Stimulated activated CD8-positive, alpha-beta memory T cell treated with anti-CD3 and anti-CD28 coated beads, Interleukin-7, amount 100 ng/mL, for 4 hours (primary cell): Measurements from ENCODE around the gene SPRR1B.
"Not testable (repeated sequence)": the region's sequence is repeated elsewhere in the genome, so short reads cannot be mapped to it uniquely, and the experiment has no call there.

Experiments
- DNase-seq, 2 donors: peaks; one replicate each; pipeline ENCODE4 v3.0.0-alpha.2; 2020; ENCODE audit warnings: low read depth in 2 of 2

The SPRR1B gene, protein sequence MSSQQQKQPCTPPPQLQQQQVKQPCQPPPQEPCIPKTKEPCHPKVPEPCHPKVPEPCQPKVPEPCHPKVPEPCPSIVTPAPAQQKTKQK

DNA sequence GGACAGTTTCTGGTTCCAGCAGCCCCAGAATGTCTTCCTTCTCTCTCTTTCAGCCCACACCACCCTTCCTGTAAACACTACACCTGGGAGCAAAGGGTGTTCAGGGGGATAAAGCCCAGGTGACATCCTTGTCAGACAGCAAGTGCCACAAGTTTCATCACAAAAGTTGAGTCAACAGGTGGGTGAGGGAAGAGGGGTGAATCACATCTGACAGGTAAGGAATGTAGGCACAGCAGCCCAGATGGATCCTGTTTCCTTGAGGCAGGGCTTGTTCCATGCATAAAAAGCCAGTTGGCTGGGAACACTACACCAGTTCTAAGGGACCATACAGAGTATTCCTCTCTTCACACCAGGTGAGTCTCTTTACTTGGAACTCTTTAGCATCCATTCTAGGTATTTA, at the start of gene SPRR1B:
Gene SPRR1B (plus strand): TSS at position 309 of the 400 bp plus-strand sequence. CDS start 1,143 bp downstream, outside the sequence.
- DNase-seq: no peak

DNA sequence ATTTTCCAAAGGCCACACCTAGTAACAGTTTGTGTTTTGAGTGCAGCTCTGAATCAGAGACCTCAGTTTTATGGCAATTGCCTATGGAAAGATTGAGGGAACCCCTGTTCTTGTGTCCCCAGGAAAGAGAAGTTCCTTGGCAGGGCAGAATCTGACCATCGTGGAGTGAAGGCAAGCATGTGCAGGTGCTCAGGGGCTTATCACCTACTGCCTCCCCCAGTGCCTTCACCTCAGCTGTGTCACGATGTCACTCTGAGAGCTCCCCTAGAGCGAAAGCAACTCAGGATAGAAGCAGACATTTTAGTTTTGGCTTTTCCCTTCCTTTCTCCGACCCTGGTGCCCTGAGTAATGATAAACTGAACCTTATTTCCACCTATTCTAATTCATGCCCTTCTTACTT, 48.9 kb upstream of the SPRR1B start:
- DNase-seq: no peak

DNA sequence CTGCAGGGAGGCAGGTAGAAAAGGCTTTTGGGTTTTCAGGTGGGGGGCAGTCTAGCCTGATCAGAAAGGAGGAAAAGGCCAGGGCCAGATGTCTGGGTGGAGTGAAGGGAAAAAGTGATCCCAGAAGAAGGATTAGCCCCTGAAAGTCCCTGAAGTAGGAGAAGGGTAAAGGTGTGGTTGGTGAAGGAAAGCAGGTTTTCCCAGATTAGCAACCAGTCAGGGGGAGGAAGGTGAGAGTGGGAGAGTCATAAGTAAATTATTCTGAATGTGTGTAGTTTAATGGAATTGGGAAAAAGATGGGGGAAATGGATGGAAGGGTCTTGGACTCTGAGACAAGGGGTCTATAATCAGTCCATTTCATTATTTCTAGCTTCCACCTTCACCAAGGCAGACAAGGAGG, 47.8 kb upstream of the SPRR1B start:
- DNase-seq: no peak

DNA sequence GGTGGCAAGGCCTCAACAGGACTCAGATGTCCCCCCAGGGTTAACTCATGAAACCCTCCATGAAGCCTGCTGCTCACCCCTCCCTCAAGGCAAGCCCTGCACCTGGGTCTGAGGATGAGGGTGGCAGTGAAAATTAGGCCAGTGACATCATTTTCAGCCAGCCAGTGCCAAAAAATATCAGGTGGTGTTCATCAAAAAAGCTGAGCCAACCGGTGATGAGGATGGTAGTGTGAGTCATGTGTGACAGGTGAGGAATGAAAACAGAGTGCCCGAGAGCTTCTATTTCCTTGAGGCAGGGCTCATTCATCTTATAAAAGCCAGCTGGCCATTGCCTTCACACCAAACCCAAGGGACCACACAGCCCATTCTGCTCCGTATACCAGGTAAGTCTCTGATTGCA, 47.3 kb upstream of the SPRR1B start, which contains the start of gene SPRR1A:
Gene SPRR1A (plus strand): TSS at position 339 of the 400 bp plus-strand sequence. CDS start 1,150 bp downstream, outside the sequence.
- no peak for DNase-seq

DNA sequence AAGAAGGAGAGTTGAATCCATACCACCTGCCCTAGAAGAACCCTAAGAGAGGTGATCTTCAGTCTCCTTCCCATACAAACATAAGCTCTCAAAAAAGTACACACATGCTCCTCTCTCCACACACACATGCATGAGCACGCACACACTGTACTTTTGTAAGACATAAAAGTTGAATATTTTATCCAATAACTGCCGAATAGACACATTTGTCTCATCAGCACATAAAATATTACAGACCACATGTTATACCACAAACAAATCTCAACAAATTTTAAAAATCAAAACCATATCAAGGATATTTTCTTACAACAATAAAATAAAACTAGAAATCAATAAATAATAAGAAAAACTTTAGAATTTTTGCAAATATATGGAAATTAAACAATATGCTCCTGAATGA, 44.4 kb upstream of the SPRR1B start:
- DNase-seq: no peak

DNA sequence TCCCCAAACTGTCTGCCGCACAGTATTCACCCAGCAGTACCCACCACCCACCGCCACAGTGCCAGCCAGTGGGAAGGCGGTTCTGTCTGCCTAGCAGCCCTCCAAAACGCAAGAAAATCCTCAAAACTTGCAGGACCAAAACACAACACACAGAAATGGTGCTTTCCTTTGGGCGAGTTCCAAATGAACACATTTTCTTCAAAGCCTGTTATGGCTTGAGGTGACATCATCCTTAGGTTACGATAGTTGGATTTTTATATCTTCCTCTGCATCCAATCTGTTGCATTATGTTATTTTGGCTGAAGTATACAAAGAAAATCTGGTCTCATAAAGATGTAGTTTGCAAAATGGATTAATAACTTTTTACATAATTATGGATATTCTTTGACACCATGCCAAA, 37.8 kb upstream of the SPRR1B start:
- no peak for DNase-seq

DNA sequence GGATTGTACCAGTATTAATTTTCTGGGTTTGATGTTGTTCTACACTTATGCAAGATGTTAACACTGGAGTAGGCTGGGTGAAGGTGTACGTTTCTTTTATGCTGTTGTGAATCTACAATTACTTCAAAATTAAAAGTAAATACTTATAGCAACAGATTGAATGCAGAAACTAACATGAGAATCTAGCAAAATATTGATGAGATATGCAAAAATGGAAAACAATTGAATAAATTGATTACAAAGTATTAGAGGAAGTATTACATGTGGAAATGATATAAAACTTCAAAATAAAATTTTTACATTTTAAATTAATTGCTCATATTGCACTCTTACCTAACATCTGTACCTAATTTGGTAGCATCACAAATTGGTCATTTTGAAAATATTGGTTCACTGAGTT, 35.2 kb upstream of the SPRR1B start:
- no peak for DNase-seq

DNA sequence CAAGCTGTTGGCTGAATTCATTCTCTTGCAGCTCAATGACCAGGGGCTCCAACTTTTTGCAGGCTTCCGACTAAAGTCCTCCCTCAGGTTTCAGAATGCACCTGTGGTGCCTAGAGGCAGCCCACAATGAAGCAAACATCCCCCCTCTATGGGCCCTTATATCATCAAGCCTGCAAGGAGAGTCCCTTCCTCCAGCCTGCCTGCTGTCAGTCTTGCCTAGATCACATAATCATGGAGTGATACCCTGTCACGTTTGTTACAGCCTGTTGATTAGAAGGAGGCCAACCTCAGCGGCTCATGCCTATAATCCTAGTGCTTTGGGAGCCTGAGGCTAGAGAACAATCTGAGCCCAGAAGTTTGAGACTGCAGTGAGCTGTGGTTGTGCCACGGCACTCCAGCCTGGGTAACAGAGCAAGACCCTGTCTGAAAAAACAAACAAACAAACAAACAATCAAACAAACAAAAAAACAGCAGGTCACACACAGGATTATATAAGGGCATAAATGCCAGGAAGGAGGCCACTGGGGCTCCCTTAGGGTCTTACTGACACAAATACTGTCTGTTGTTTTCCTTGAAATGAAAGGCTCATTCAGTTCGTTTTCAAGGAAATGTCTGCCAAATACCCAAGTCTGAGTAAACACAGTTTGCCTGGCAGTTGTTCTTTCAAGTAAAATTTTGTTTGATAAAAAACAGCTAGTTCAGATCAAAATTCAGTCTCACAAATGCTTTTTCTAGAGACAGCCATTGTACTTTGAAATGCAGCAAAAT, 34.2 kb upstream of the SPRR1B start:
- no peak for DNase-seq

DNA sequence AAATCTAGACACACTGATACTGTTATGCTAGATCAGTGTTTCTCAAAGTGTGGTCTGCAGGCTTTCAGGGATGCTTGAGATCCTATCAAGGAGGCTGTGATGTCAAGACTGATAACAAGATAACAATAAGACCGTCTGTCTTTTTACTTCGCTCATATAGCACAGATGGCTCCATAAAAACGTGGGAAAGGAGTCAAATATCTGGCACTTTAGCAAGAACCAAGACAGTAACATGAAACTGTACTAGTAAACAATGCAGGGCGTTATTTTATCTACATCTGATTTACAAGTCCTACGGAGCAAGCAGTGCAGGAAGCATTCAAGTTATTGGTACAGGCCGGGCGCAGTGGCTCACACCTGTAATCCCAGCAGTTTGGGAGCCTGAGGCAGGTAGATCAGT, 33.1 kb upstream of the SPRR1B start:
- DNase-seq: no peak

DNA sequence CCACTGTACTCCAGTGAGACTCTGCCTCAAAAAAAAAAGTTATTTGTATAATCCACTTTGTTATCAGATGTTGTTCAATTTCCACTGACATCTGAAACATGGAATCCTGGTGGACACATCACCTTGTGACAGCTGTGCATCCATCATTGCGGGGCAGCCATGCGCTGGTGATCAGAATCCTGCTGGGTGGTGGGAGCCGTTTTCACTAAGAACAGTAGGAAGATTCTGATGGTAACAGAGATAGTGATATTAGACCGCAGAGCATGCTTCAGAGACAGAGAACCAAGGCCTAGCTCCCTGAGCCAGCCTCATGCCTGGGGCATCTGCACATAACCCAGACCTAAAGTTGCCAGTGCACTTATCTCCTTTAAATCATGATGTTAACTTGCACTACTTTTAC, 32.5 kb upstream of the SPRR1B start:
- DNase-seq: no peak

DNA sequence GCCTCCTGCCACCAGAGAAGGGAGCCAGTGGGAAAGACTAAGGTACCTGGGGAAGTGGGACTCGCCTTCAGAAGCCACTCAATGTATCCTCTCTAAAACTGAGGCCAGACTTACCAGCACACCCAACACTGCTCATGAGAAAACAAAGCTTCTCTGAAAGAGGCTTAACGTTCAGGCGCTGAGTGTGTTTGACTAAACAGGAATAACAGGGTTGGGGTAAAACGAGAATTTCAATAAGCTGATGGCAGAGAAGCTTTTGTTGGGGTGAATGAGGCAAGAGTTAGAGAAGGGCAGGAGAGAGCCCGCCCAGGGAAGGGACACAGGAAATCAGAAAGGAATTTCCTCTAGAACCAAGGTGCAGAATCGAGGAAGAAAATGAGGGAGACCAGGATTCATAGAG, 31.2 kb upstream of the SPRR1B start:
- DNase-seq: no peak

DNA sequence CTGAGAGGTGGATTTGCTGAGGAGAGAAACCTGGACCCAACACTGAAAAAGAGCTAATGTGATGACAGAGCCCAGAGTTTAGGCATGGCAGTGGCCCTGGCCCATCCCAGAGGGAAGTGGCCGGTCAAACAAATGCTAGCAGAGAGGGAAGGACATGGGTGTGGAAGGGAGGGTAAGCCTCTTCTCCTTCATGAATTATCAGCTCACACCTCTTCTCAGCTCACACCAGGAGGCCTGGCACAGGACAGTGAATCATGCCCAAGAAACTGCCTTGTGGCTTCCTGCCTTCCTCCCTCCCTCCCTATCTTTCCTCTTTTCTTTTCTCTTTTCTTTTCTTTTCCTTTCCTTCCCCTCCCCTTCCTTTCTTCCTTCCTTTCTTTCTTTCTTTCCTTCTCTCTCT, 30.7 kb upstream of the SPRR1B start:
- no peak for DNase-seq

DNA sequence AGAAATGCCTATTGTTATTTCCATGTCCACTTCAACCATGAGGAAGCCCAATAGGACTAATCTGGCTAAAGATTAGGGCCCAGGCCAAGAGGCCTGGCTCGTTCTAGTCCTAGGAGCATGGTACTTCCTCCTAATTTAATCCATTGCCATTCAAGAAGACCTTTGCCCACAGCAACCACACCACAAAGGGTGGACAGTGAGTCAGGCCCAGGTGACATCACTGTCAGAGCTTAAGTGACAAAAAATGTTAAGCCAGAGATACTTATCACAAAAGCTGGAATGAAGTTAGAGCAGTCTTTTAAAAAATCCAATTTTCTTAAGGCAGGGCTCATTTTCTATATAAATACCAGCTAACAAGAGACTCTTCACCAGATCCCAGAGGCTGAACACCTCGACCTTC, 29.6 kb upstream of the SPRR1B start, which contains the start of gene SPRR3:
Gene SPRR3 (plus strand): TSS at position 368 of the 400 bp plus-strand sequence. CDS start 1,272 bp downstream, outside the sequence.
- DNase-seq: no peak

DNA sequence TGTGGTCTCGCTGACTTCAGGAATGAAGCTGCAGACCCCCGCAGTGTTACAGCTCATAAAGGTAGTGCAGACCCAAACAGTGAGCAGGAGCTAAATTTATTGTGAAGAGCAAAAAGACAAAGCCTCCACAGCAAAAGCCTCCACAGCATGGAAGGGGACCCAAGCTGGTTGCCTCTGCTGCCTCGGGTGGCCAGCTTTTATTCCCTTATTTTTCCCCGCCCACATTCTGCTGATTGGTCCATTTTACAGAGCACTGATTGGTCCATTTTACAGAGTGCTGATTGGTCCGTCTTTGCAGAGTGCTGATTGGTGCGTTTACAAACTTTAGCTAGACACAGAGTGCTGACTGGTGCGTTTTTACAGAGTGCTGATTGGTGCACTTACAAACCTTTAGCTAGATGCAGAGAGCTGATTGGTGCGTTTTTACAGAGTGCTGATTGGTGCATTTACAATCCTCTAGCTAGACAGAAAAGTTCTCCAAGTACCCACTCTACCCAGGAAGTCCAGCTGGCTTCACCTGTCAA, 19.7 kb upstream of the SPRR1B start:
- not testable (repeated sequence) for DNase-seq

DNA sequence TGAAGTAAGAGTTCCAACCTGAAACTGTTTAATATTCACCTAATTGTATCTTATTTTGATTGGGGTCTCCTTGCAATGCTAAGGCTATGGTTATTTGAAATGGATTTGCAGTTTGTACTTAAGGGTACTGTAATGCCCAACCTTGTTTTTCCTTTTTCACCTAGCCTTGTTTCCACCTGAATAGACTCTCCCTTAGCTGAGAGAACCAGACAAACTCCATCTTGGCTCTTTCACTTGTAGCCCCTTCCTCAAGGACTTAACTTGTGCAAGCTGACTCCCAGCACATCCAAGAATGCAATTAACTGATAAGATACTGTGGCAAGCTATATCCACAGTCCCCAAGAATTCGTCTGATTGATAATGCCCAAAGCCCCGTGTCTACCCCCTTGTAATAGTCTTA, 9.2 kb upstream of the SPRR1B start:
- DNase-seq: not testable (repeated sequence)

DNA sequence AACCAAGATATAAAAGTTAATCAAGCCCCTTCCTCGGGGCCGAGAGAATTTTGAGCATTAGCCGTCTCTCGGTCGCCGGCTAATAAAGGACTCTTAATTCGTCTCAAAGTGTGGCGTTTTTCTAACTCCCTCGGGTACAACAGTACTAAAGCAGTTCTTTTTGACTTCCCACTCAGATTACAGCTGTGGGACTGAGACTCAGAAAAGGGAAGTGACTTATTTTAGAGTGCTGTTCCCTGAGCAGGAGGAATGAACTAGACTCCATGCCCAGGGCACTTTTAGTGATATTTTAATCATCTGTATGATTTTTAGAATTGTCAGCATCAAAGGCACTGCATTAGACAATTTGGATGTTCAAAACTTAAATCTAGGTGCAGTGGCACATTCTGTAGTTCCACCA, 8.7 kb upstream of the SPRR1B start:
- not testable (repeated sequence) for DNase-seq

DNA sequence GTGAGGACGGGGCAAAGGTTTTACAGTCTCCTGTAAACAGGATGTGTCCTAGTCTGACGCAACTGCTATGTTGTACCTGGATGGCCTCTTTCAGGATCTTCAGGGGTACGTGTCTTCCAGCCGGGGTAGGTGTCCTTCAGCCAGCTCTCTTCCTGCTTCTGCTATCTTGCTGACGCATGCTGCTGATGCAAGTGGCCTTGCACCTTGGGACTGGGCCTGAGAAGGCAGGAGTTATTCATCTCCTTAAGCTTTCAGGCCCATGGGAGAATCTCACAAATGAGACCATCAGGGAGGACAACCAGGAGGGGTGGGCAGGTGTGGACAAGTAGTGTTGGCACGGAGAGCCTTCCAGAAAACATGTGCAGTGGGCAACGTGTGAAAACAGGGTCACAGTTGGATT, 7.9 kb upstream of the SPRR1B start:
- no peak for DNase-seq

DNA sequence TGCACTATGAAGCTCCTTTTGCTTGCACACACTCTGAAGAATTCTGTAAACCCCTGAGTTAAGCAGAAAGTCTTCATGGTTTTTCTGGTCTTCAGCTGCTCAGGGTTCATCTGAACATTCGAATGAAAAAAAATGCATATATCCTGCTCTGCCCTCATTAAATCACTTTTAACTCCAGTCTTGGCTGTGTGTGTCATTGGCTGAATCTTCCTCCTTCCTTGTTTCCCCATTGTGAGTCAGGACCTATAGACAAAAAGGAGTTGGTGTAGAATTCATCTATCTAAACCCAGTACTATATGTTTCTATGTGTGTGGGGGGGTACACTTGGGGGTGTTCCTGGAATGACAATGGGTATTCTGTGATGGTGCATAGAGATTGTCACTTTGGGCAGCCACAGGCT, 6.6 kb upstream of the SPRR1B start:
- DNase-seq: no peak

DNA sequence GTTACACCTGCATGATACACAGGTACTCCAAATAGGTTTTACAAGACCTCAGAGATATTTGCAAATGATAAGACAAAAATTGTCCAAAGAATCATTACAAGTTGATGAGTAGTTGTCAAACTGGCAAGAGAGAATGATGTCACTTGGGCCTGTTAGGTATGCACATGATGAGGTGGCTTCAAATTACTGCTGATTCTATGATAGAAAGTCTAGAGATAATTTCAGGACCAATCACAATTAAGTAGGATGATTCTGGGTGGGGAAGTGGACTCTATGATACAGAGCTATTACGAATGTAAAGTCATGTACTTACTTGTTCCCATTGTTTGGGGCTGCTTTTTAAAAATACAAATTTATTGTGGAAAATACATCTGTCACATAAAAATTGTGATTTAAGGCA, 5.2 kb upstream of the SPRR1B start:
- no peak for DNase-seq

DNA sequence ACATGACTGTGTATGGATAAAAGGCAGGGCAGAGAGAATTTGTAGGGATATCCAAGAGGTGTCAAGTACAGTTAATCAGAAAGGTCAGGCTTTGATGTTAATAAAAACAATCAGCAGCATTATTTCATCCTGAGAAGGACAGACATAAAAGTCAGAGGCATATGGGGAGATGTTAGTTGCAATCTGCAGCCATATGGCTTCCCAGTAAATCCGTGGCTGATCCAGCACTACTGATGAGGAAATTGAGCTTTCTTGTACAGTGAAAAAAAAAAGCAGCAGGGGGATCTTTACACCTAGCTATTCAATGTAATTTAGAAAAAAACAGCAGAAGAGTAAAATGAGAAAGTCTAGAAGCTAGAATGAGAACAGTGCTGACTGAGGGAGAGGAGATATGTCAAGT, 2.2 kb upstream of the SPRR1B start:
- no peak for DNase-seq

DNA sequence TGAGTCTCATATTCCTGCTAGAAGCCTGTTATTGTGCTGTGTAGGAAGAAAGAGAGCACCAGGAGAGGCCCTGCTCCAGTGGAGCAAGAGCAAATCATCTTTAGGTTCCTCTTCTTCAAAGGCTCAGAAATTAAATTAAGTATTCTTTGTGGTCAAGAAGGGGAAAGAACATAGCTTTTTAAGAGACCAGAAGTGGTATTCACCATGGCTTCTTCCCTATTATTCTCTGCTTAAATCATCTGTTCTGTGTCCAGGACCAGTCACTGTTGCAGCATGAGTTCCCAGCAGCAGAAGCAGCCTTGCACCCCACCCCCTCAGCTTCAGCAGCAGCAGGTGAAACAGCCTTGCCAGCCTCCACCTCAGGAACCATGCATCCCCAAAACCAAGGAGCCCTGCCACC, 1.1 kb downstream of the SPRR1B start:
- DNase-seq: no peak

DNA sequence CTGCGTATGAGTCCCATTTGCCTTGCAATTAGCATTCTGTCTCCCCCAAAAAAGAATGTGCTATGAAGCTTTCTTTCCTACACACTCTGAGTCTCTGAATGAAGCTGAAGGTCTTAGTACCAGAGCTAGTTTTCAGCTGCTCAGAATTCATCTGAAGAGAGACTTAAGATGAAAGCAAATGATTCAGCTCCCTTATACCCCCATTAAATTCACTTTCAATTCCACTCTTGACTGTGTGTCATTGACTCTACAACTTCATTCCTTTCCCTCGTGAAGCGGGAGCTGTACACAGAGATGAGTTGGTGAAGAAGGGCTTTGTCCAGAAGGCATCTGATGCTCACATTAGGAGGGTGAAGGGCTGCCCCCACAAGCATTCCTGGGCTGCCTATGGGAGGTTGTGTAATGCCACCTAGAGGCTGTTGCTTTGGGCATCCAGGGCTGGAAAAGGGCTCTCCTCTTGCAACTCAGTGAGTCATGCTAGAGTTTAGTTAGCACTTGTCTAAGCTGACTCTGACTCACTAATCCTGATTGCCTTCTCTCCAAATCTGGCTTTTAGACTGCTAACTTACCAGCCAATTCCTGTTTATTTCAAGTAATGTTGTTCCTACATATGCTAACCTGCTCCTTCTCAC, 1.8 kb downstream of the SPRR1B start:
- no peak for DNase-seq

DNA sequence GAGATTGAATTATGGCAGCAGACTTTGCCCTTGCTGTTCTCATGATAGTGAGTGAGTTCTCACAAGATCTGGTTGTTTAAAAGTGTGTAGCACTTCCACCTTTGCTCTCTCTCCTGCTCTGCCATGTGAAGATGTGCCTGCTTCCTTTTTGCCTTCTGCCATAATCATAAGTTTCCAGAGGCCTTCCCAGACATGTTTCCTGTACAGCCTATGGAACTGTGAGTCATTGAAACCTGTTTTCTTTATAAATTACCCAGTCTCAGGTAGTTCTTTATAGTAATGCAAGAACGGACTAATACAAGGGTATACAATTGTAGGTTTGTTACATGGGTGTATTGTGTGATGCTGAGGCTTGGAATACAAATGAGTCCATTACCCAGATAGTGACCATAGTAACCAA, 4.2 kb downstream of the SPRR1B start:
- no peak for DNase-seq
